ENCODE data around the gene FRMD3.

The FRMD3 gene

GRCh38 chr9:83538172-83538889 lies at the start of gene FRMD3:
FRMD3 (minus strand) TSS chr9:83538401; CDS start chr9:83538231, 170 bp downstream.
- H3K27ac ChIP-seq: peak within 1 kb of the TSS; percentile 67

DNA sequence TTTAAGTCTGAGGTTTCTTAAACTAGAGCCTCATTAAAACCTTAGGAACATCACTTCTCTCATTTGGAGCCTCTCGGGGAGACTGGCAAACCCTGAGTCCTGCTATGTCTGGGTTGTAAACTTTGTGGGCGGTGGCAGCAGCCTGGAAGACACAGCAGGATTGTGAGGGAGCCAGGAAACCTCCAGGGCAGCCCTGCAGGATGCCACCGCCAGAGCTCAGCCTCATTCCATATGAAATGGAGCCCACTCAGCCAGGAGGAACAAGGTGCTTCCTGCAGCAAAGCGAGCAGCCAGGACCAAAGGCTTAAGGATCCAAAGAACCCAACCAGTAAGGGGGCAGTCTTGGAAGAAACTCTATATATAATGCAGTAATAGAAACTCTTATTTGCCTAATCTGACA lies 46.8 kb upstream of the FRMD3 start:
- no peak overlapping the region for H3K27ac ChIP-seq
- TF ChIP-seq, protein P1, sequence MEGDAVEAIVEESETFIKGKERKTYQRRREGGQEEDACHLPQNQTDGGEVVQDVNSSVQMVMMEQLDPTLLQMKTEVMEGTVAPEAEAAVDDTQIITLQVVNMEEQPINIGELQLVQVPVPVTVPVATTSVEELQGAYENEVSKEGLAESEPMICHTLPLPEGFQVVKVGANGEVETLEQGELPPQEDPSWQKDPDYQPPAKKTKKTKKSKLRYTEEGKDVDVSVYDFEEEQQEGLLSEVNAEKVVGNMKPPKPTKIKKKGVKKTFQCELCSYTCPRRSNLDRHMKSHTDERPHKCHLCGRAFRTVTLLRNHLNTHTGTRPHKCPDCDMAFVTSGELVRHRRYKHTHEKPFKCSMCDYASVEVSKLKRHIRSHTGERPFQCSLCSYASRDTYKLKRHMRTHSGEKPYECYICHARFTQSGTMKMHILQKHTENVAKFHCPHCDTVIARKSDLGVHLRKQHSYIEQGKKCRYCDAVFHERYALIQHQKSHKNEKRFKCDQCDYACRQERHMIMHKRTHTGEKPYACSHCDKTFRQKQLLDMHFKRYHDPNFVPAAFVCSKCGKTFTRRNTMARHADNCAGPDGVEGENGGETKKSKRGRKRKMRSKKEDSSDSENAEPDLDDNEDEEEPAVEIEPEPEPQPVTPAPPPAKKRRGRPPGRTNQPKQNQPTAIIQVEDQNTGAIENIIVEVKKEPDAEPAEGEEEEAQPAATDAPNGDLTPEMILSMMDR (conservative IDR thresholded peaks at IDR 0.05): no peak

More at GRCh38 chr9:83538172-83538889, at the start of gene FRMD3:
- TF ChIP-seq, protein P1 (conservative IDR thresholded peaks at IDR 0.05): peak; percentile 88

DNA sequence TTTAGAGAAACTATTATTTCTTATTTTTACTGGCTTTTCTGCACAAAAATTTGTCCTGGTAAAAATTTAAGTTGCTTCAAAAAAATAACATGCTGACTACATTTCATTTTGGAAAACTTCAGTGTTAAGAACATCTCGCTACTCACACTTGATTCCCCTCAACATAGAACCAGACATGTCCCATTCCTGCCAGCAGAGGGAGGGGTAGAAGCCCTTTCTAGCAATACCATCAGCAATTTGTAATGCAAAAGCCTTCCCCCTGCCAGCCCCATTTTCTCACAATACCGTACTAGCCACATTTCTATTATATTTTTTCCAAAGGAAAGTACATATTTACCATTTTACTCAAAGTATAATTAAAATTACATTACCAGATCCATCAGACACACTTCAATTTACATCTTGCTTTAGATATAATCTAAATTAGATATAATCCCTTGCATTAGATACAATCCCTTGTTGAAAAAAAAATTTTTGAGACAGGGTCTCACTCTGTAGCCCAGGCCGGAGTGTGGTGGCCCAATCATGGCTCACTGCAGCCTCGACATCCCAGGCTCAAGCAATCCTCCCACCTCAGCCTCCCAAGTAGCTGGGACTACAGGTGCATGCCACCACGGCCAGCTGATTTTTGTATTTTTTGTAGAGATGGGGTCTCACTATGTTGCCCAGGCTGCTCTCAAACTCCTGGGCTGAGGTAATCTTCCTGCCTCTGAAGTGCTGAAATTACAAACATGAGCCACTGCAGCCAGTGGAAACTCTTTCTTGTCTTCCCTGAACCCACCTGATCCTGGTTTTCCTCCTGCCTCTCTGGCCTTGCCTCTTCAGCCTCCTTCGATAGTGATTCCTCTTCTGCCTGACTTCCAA lies 45.2 kb upstream of the FRMD3 start:
- TF ChIP-seq, protein P1 (conservative IDR thresholded peaks at IDR 0.05): peak; percentile 86
- no peak overlapping the region for H3K27ac ChIP-seq

DNA sequence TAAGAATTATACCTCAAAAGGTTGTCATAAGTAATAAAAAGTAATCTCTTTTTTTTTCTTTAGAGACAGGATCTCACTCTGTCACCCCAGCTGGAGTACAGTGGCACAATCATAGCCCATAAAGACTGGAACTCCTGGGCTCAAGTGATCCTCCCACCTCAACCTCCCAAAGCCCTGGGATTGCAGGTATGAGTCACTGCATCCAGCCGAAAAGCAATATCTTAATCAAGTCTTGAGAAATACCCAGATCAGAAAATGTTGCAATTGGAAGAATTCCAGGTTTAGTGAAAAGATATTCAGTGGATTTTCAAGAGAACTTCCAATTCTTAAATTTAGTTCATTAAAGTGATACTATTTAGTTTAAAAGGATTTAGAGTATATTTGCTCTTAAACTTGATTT lies 43.8 kb upstream of the FRMD3 start:
- no peak overlapping the region for H3K27ac ChIP-seq
- TF ChIP-seq, protein P1 (conservative IDR thresholded peaks at IDR 0.05): no peak

DNA sequence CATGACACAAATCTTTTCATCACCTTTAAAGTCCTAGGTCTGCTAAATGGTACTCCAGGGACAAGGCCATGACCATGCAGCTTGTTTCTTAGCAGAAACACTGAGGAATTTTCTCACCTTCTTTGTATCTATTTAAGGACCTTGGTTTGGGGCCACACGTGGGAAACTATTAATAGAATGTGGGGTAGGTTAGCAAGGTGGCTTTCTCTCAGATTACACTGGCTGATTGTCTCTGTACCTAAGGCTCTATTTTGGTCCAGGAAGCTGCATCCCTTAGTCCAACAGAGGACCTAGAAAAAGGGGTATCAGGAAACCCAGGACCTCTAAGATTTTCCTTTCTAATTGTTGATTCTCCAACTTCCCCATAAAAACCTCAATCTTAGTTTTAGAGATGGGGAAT lies 36.3 kb upstream of the FRMD3 start:
- TF ChIP-seq, protein P1 (conservative IDR thresholded peaks at IDR 0.05): no peak
- no peak overlapping the region for H3K27ac ChIP-seq

DNA sequence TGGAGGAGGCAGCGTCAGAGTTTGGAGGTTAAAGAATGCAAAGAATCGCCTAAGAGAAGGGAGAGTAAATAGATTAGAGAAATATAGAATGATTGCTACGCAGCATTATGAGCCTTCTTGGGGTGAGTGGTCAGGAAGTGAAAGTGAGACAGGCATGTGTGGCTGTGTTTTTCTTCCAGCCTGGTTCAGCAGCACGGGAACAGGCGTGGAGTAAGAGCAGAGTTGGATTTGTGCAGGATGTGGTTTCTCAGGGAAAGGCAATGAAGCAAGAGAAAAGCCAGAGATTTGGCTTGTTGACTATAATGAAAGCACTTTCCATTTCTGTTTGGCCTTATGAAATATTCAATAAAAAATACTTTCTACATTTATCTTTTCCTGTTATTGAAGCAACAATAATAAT lies 34.3 kb upstream of the FRMD3 start:
- TF ChIP-seq, protein P1 (conservative IDR thresholded peaks at IDR 0.05): no peak
- H3K27ac ChIP-seq: no peak overlapping the region

DNA sequence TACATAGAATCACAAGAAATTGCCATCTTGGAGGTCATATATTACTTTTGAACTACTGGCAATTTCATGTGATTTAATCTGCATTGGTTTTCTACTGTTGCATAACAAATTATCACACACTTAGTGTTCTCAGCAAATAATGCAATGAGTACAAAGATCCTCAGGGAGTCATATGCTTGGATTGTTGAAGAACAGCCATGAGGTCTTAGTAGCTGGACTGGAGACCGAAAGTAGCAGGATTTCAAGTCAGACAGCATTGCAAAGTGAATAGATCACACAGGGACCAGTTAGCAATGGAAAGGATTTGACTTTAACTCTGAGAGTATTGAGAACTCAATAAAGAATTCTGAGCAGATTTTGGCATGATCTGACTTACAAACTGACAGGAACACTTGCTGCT lies 32.2 kb upstream of the FRMD3 start:
- TF ChIP-seq, protein P1 (conservative IDR thresholded peaks at IDR 0.05): no peak
- H3K27ac ChIP-seq: no peak overlapping the region

All from VCaP (cell line).